HEK293 (cell line): ENCODE measurements around the gene CORO6.

Experiments used
- BCL11B ChIP-seq: fragments of 450-650 bp; formaldehyde crosslinking; IDR thresholded peaks from 2 replicates; pipeline ENCODE4 v1.5.1; 2016; ENCODE audit warnings: low read depth, missing biosample characterization, missing genetic modification characterization
- GLIS1 ChIP-seq: fragments of 450-650 bp; formaldehyde crosslinking; IDR thresholded peaks from 2 replicates; pipeline ENCODE4 v1.5.1; 2016; ENCODE audit warnings: missing biosample characterization, missing genetic modification characterization
- REPIN1 ChIP-seq: fragments of 450-650 bp; formaldehyde crosslinking; IDR thresholded peaks from 2 replicates; pipeline ENCODE4 v1.5.1; 2017; ENCODE audit warnings: missing biosample characterization, missing genetic modification characterization, low read depth
- YY2 ChIP-seq: fragments of 450-650 bp; formaldehyde crosslinking; IDR thresholded peaks from 2 replicates; pipeline ENCODE4 v1.5.1; 2016; ENCODE audit warnings: missing biosample characterization, missing genetic modification characterization
- ZFP3 ChIP-seq: fragments of 450-650 bp; formaldehyde crosslinking; IDR thresholded peaks from 2 replicates; pipeline ENCODE4 v1.5.1; 2016; ENCODE audit warnings: low read depth, missing biosample characterization, missing genetic modification characterization
- ZNF132 ChIP-seq: fragments of 450-650 bp; formaldehyde crosslinking; IDR thresholded peaks from 2 replicates; pipeline ENCODE4 v1.5.1; 2017; ENCODE audit warnings: missing biosample characterization, missing genetic modification characterization, borderline replicate concordance
- ZNF138 ChIP-seq: fragments of 450-650 bp; formaldehyde crosslinking; IDR thresholded peaks from 2 replicates; pipeline ENCODE4 v1.5.1; 2016; ENCODE audit warnings: missing biosample characterization, missing genetic modification characterization, borderline replicate concordance
- ZNF148 ChIP-seq: fragments of 450-650 bp; formaldehyde crosslinking; IDR thresholded peaks from 2 replicates; pipeline ENCODE4 v1.5.0; 2017; ENCODE audit warnings: missing biosample characterization, missing genetic modification characterization, borderline replicate concordance
- ZNF202 ChIP-seq: fragments of 450-650 bp; formaldehyde crosslinking; IDR thresholded peaks from 2 replicates; pipeline ENCODE4 v1.5.1; 2016; ENCODE audit warnings: missing biosample characterization, missing genetic modification characterization, borderline replicate concordance
- ZNF221 ChIP-seq: fragments of 450-650 bp; formaldehyde crosslinking; IDR thresholded peaks from 2 replicates; pipeline ENCODE4 v1.5.1; 2017; ENCODE audit warnings: missing biosample characterization, missing genetic modification characterization, borderline replicate concordance
- ZNF223 ChIP-seq: fragments of 450-650 bp; formaldehyde crosslinking; IDR thresholded peaks from 2 replicates; pipeline ENCODE4 v1.5.1; 2016; ENCODE audit warnings: missing biosample characterization, missing genetic modification characterization
- ZNF23 ChIP-seq: fragments of 450-650 bp; formaldehyde crosslinking; IDR thresholded peaks from 2 replicates; pipeline ENCODE4 v1.5.1; 2016; ENCODE audit warnings: missing biosample characterization, missing genetic modification characterization, borderline replicate concordance
- ZNF26 ChIP-seq: fragments of 450-650 bp; formaldehyde crosslinking; IDR thresholded peaks from 2 replicates; pipeline ENCODE4 v1.5.1; 2016; ENCODE audit warnings: missing biosample characterization, missing genetic modification characterization
- ZNF404 ChIP-seq: fragments of 450-650 bp; formaldehyde crosslinking; IDR thresholded peaks from 2 replicates; pipeline ENCODE4 v1.5.1; 2017; ENCODE audit warnings: missing biosample characterization, missing genetic modification characterization
- ZNF433 ChIP-seq: fragments of 450-650 bp; formaldehyde crosslinking; IDR thresholded peaks from 2 replicates; pipeline ENCODE4 v1.5.1; 2016; ENCODE audit warnings: missing biosample characterization, missing genetic modification characterization, low read depth
- ZNF521 ChIP-seq: fragments of 450-650 bp; formaldehyde crosslinking; IDR thresholded peaks from 2 replicates; pipeline ENCODE4 v1.5.1; 2017; ENCODE audit warnings: missing biosample characterization, mild to moderate bottlenecking, missing genetic modification characterization
- ZNF548 ChIP-seq: fragments of 450-650 bp; formaldehyde crosslinking; IDR thresholded peaks from 2 replicates; pipeline ENCODE4 v1.5.1; 2016; ENCODE audit warnings: missing biosample characterization, missing genetic modification characterization
- ZNF549 ChIP-seq: fragments of 450-650 bp; IDR thresholded peaks from 2 replicates; pipeline ENCODE4 v1.5.1; 2018; ENCODE audit warnings: missing biosample characterization, missing genetic modification characterization, mild to moderate bottlenecking, inconsistent platforms, moderate library complexity
- ZNF701 ChIP-seq: fragments of 450-650 bp; formaldehyde crosslinking; IDR thresholded peaks from 2 replicates; pipeline ENCODE4 v1.5.1; 2016; ENCODE audit warnings: missing biosample characterization, missing genetic modification characterization
- ZNF777 ChIP-seq: fragments of 450-650 bp; formaldehyde crosslinking; IDR thresholded peaks from 2 replicates; pipeline ENCODE4 v1.5.1; 2017; ENCODE audit warnings: missing biosample characterization, missing genetic modification characterization, borderline replicate concordance
- ZNF837 ChIP-seq: fragments of 450-650 bp; formaldehyde crosslinking; IDR thresholded peaks from 2 replicates; pipeline ENCODE4 v1.5.1; 2016; ENCODE audit warnings: missing biosample characterization, missing genetic modification characterization
- TF ChIP-seq, protein P1 (sequence below): fragments of 450-650 bp; formaldehyde crosslinking; IDR thresholded peaks from 2 replicates; pipeline ENCODE4 v1.5.1; 2017; ENCODE audit warnings: missing biosample characterization, missing genetic modification characterization
- TF ChIP-seq, protein P2 (sequence below): fragments of 450-650 bp; formaldehyde crosslinking; IDR thresholded peaks from 2 replicates; pipeline ENCODE4 v1.5.1; 2016; ENCODE audit warnings: missing biosample characterization, missing genetic modification characterization, borderline replicate concordance
- TF ChIP-seq, protein P3 (sequence below): sonication (generic); formaldehyde crosslinking; IDR thresholded peaks from 2 replicates; pipeline ENCODE4 v1.8.1; 2022; ENCODE audit warnings: mild to moderate bottlenecking, moderate library complexity, missing genetic modification reagents
- TF ChIP-seq, protein P4 (sequence below): fragments of 450-650 bp; formaldehyde crosslinking; IDR thresholded peaks from 2 replicates; pipeline ENCODE4 v1.5.1; 2017; ENCODE audit warnings: missing biosample characterization, missing genetic modification characterization
- TF ChIP-seq, protein P5 (sequence below): fragments of 450-650 bp; formaldehyde crosslinking; IDR thresholded peaks from 2 replicates; pipeline ENCODE4 v1.5.1; 2016; ENCODE audit warnings: missing biosample characterization, missing genetic modification characterization

CORO6 gene

DNA sequence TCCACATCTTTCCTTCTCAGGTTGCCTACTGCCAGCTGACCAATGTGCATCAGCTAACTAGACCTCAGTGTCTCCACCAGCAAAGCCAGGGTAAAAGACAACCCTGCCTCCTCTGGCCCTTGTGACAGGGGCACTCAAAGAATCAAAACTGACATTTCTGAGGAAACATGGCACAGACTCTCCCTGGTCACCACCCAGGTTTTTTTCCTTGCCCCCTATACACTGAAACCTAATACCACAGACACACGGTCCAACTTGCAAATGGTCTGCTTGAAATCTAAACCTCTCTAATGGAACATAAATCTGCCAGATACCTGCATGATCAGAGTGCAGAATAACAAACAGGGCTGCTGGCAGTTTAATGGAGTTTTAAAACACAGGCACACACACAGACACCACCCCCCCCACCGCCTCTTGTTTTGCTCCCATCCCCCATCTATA, 19.5 kb upstream of the CORO6 start (continued):
- TF ChIP-seq ZNF404 (tag by site-specific recombination) (no peak), ZNF521 (tag by site-specific recombination) (no peak), BCL11B (tag by site-specific recombination) (no peak), ZNF837 (tag by site-specific recombination) (no peak), ZNF433 (tag by site-specific recombination) (no peak), ZNF701 (no peak), ZNF549 (no peak), ZFP3 (tag by site-specific recombination) (no peak), ZNF138 (tag by site-specific recombination) (no peak), ZNF777 (tag by site-specific recombination) (no peak), GLIS1 (tag by site-specific recombination) (peak; percentile 96), REPIN1 (tag by site-specific recombination) (no peak), ZNF202 (no peak), YY2 (tag by site-specific recombination) (no peak), ZNF23 (tag by site-specific recombination) (no peak), ZNF221 (tag by site-specific recombination) (no peak), ZNF548 (tag by site-specific recombination) (no peak), ZNF223 (tag by site-specific recombination) (no peak), ZNF132 (tag by site-specific recombination) (no peak), ZNF26 (tag by site-specific recombination) (no peak), ZNF148 (tag by site-specific recombination) (no peak)
- TF ChIP-seq, protein P1, sequence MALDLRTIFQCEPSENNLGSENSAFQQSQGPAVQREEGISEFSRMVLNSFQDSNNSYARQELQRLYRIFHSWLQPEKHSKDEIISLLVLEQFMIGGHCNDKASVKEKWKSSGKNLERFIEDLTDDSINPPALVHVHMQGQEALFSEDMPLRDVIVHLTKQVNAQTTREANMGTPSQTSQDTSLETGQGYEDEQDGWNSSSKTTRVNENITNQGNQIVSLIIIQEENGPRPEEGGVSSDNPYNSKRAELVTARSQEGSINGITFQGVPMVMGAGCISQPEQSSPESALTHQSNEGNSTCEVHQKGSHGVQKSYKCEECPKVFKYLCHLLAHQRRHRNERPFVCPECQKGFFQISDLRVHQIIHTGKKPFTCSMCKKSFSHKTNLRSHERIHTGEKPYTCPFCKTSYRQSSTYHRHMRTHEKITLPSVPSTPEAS (tag by site-specific recombination), result peak; percentile 50; the same call in 1 of the 2 replicates
- TF ChIP-seq, protein P2, sequence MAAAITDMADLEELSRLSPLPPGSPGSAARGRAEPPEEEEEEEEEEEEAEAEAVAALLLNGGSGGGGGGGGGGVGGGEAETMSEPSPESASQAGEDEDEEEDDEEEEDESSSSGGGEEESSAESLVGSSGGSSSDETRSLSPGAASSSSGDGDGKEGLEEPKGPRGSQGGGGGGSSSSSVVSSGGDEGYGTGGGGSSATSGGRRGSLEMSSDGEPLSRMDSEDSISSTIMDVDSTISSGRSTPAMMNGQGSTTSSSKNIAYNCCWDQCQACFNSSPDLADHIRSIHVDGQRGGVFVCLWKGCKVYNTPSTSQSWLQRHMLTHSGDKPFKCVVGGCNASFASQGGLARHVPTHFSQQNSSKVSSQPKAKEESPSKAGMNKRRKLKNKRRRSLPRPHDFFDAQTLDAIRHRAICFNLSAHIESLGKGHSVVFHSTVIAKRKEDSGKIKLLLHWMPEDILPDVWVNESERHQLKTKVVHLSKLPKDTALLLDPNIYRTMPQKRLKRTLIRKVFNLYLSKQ (tag by site-specific recombination), result no peak
- TF ChIP-seq, protein P3, sequence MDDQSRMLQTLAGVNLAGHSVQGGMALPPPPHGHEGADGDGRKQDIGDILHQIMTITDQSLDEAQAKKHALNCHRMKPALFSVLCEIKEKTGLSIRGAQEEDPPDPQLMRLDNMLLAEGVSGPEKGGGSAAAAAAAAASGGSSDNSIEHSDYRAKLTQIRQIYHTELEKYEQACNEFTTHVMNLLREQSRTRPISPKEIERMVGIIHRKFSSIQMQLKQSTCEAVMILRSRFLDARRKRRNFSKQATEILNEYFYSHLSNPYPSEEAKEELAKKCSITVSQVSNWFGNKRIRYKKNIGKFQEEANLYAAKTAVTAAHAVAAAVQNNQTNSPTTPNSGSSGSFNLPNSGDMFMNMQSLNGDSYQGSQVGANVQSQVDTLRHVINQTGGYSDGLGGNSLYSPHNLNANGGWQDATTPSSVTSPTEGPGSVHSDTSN (CRISPR knock-in tag), result no peak
- TF ChIP-seq, protein P4, sequence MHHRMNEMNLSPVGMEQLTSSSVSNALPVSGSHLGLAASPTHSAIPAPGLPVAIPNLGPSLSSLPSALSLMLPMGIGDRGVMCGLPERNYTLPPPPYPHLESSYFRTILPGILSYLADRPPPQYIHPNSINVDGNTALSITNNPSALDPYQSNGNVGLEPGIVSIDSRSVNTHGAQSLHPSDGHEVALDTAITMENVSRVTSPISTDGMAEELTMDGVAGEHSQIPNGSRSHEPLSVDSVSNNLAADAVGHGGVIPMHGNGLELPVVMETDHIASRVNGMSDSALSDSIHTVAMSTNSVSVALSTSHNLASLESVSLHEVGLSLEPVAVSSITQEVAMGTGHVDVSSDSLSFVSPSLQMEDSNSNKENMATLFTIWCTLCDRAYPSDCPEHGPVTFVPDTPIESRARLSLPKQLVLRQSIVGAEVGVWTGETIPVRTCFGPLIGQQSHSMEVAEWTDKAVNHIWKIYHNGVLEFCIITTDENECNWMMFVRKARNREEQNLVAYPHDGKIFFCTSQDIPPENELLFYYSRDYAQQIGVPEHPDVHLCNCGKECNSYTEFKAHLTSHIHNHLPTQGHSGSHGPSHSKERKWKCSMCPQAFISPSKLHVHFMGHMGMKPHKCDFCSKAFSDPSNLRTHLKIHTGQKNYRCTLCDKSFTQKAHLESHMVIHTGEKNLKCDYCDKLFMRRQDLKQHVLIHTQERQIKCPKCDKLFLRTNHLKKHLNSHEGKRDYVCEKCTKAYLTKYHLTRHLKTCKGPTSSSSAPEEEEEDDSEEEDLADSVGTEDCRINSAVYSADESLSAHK (tag by site-specific recombination), result peak; percentile 96
- TF ChIP-seq, protein P5, sequence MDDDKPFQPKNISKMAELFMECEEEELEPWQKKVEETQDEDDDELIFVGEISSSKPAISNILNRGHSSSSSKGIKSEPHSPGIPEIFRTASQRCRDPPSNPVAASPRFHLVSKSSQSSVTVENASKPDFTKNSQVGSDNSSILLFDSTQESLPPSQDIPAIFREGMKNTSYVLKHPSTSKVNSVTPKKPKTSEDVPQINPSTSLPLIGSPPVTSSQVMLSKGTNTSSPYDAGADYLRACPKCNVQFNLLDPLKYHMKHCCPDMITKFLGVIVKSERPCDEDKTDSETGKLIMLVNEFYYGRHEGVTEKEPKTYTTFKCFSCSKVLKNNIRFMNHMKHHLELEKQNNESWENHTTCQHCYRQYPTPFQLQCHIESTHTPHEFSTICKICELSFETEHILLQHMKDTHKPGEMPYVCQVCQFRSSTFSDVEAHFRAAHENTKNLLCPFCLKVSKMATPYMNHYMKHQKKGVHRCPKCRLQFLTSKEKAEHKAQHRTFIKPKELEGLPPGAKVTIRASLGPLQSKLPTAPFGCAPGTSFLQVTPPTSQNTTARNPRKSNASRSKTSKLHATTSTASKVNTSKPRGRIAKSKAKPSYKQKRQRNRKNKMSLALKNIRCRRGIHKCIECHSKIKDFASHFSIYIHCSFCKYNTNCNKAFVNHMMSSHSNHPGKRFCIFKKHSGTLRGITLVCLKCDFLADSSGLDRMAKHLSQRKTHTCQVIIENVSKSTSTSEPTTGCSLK (tag by site-specific recombination), result no peak
